Vagina (tissue), 2 donors: Measurements from ENCODE around the gene TBC1D22A.

Source experiments
- CTCF ChIP-seq, 3 experiments: fragments of 450-650 bp in 2 of 3; fragments of 200-600 bp in 1 of 3; sonication (generic) in 1 of 3; IDR thresholded peaks; one replicate each; pipeline ENCODE4 v1.5.1; 2017 to 2019; ENCODE audit warnings: antibody characterized with exemption in 3 of 3, mild to moderate bottlenecking in 2 of 3, moderate library complexity in 2 of 3
- POLR2A ChIP-seq, 2 donors: fragments of 450-650 bp; IDR thresholded peaks; one replicate each; pipeline ENCODE4 v1.6.1; 2017; ENCODE audit warnings: antibody characterized with exemption in 2 of 2, mild to moderate bottlenecking in 2 of 2, moderate library complexity in 2 of 2

DNA sequence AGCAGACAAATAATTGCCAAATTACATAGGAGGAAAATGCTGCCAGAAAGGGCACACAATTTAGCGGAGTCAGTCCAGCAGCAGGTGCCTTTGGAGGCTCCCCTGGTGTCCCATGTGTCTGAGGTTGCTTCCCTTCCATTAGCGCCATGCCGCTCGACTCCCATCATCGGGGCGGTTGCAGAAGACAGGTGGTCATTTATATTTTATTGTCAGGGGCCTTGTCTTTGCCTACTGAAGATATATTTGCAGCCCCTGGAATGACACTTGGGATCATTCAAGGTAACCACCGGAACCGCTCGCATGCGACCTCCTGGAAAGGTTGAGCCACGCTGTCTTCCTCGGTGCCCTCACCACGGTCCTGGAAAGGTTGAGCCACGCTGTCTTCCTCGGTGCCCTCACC, 298.3 kb downstream of the TBC1D22A start:
- TF ChIP-seq CTCF (IDR thresholded peaks at IDR 0.05) (no peak), POLR2A (IDR thresholded peaks at IDR 0.05) (no peak)
